Measurements from ENCODE around the gene MYZAP. TPM values are rescaled to one million over a fixed set of nuclear protein-coding genes. Genes with fewer than 3 reads are reported as not detected.

MYZAP gene
- total RNA-seq, 1 experiment from 2014 or later: 5.9 TPM

- Histone ChIP-seq H4K20me1 (ENCODE audit: insufficient read depth) (no peaks in the 10 kb centered on the region), H3K36me3 (ENCODE audit: low read depth) (no peaks in the 10 kb centered on the region), H3F3A (ENCODE audit: insufficient read depth, low read depth) (no peaks in the 10 kb centered on the region), H3K79me2 (ENCODE audit: low read depth) (no peaks in the 10 kb centered on the region), H3K27ac (no peak overlapping the region), H3K4me2 (no peak overlapping the region), H2AFZ (no peak overlapping the region), H3K4me1 (replicated peaks; ENCODE audit: insufficient read depth) (no peaks in the 10 kb centered on the region), H3K9me3 (ENCODE audit: insufficient read depth, low read depth) (no peaks in the 10 kb centered on the region), H3K9me2 (ENCODE audit: insufficient read depth) (no peaks in the 10 kb centered on the region), H3K27me3 (ENCODE audit: insufficient read depth, low read depth) (no peaks in the 10 kb centered on the region), H3K4me3 (no peak overlapping the region)
- ChIA-PET CTCF (no interaction called here), POLR2A (ENCODE audit: unreplicated experiment) (no interaction called here)
- intact Hi-C loops (cut with micrococcal nuclease; ENCODE audit: unreplicated experiment): no loop called here
- BruUV-seq (replicated peaks): no TSS peak
- TF ChIP-seq EZH2 (IDR thresholded peaks at IDR 0.05; ENCODE audit: low read depth): no peak
- TF ChIP-seq, protein P1, sequence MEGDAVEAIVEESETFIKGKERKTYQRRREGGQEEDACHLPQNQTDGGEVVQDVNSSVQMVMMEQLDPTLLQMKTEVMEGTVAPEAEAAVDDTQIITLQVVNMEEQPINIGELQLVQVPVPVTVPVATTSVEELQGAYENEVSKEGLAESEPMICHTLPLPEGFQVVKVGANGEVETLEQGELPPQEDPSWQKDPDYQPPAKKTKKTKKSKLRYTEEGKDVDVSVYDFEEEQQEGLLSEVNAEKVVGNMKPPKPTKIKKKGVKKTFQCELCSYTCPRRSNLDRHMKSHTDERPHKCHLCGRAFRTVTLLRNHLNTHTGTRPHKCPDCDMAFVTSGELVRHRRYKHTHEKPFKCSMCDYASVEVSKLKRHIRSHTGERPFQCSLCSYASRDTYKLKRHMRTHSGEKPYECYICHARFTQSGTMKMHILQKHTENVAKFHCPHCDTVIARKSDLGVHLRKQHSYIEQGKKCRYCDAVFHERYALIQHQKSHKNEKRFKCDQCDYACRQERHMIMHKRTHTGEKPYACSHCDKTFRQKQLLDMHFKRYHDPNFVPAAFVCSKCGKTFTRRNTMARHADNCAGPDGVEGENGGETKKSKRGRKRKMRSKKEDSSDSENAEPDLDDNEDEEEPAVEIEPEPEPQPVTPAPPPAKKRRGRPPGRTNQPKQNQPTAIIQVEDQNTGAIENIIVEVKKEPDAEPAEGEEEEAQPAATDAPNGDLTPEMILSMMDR (conservative IDR thresholded peaks at IDR 0.05): no peak
- no peak for DNase-seq
Observed at GRCh38 chr15:57656434-57656833, 64.7 kb downstream of the MYZAP start.

DNA sequence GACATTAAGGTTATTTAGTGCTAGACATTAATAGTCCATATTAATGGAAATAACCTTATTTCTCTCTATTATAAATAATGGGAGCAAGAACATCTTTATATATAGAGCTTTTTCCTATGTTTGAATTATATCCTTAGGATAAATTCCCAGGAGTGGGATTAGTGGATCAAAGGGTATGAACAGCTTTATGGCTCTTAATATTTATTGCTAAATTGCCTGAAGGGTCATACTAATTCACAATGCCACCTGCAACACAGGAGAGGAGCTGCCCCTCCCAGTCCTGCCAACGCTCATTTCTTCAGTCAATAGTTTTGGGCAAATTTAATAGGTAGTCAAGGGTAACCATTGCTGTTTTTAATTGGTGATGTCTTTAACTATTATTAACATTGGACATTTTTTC, 65.9 kb downstream of the MYZAP start:
- H3K27ac ChIP-seq: no peak overlapping the region
- H3K4me2 ChIP-seq: no peak overlapping the region
- ChIA-PET POLR2A (ENCODE audit: unreplicated experiment) (no interaction called here), CTCF (no interaction called here)
- TF ChIP-seq EZH2 (IDR thresholded peaks at IDR 0.05; ENCODE audit: low read depth): no peak
- TF ChIP-seq, protein P1 (conservative IDR thresholded peaks at IDR 0.05): no peak
- H2AFZ ChIP-seq: no peak overlapping the region
- BruUV-seq (replicated peaks): no TSS peak
- H3K27me3 ChIP-seq (ENCODE audit: insufficient read depth, low read depth): no peaks in the 10 kb centered on the region
- H3K9me2 ChIP-seq (ENCODE audit: insufficient read depth): no peaks in the 10 kb centered on the region
- no peaks in the 10 kb centered on the region for H3K36me3 ChIP-seq (ENCODE audit: low read depth)
- no peaks in the 10 kb centered on the region for H3K79me2 ChIP-seq (ENCODE audit: low read depth)
- H3K4me3 ChIP-seq: no peak overlapping the region
- DNase-seq: no peak
- no peaks in the 10 kb centered on the region for H4K20me1 ChIP-seq (ENCODE audit: insufficient read depth)
- H3F3A ChIP-seq (ENCODE audit: insufficient read depth, low read depth): no peaks in the 10 kb centered on the region
- intact Hi-C loops (cut with micrococcal nuclease; ENCODE audit: unreplicated experiment): no loop called here
- H3K4me1 ChIP-seq (replicated peaks; ENCODE audit: insufficient read depth): 0 out of 2 replicates have a peak, but pooled peaks cover 4% of the 10 kb centered on the region
- no peaks in the 10 kb centered on the region for H3K9me3 ChIP-seq (ENCODE audit: insufficient read depth, low read depth)

DNA sequence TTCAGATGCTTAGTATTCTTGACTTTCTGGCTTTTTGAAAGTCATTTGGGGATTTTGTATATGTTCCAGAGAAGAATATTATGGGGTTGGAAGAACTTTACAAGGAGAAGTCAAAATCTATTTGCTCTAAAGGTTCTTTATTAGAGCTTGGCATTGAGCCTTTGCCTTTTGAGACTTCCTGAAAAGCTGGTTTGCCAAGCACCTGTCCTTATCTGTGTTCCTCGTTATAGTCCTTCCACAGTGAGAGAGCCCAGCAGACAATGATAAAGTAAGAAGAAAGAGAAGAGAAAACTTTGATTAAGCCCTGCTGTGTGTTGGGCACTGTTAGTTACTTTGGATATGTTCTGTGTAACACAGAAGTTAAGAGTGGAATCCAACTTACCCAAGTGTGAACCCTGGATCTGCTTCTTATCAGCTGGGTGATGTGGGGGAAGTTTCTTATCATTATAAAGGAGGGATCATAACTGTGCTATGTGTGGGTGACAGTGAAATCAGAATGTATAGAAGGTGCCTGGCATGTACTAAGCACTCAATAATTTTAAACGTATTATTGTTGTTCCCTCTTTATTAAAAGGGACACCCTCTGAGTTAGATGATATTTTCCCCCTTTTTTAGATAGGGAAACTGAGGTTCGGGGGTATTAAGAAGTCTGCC, 70.5 kb downstream of the MYZAP start:
- H3K27ac ChIP-seq: no peak overlapping the region
- H2AFZ ChIP-seq: no peak overlapping the region
- BruUV-seq (replicated peaks): no TSS peak
- no peaks in the 10 kb centered on the region for H3K9me2 ChIP-seq (ENCODE audit: insufficient read depth)
- H3K4me2 ChIP-seq: no peak overlapping the region
- TF ChIP-seq, protein P1 (conservative IDR thresholded peaks at IDR 0.05): no peak
- TF ChIP-seq EZH2 (IDR thresholded peaks at IDR 0.05; ENCODE audit: low read depth): no peak
- H3K9me3 ChIP-seq (ENCODE audit: insufficient read depth, low read depth): no peaks in the 10 kb centered on the region
- no peaks in the 10 kb centered on the region for H3F3A ChIP-seq (ENCODE audit: insufficient read depth, low read depth)
- H3K79me2 ChIP-seq (ENCODE audit: low read depth): no peaks in the 10 kb centered on the region
- ChIA-PET POLR2A (ENCODE audit: unreplicated experiment) (no interaction called here), CTCF (interaction anchor here (0.6 to 1.0 kb wide), 2 partner anchors 70 to 553 kb away, joined by 3 to 4 read pairs; no protein-coding TSS in a partner anchor)
- H3K27me3 ChIP-seq (ENCODE audit: insufficient read depth, low read depth): no peaks in the 10 kb centered on the region
- intact Hi-C loops (cut with micrococcal nuclease; ENCODE audit: unreplicated experiment): no loop called here
- no peaks in the 10 kb centered on the region for H4K20me1 ChIP-seq (ENCODE audit: insufficient read depth)
- peak in 1 of 2 experiments; percentile 39 for DNase-seq
- H3K36me3 ChIP-seq (ENCODE audit: low read depth): no peaks in the 10 kb centered on the region
- 0 out of 2 replicates have a peak, but pooled peaks cover 4% of the 10 kb centered on the region for H3K4me1 ChIP-seq (replicated peaks; ENCODE audit: insufficient read depth)
- H3K4me3 ChIP-seq: no peak overlapping the region

Data from PC-9 (cell line).